ENCODE data around the gene TUBB4B. TPM values are rescaled to one million over a fixed set of nuclear protein-coding genes. Genes with fewer than 3 reads are reported as not detected.

TUBB4B gene
- total and polyA plus RNA-seq, 2 experiments from 2014 or later: 159 to 373 TPM

- Histone ChIP-seq H3K9me3 (ENCODE audit: low read depth) (no peaks in the 10 kb centered on the region), H2AFZ (no peak overlapping the region), H4K20me1 (ENCODE audit: insufficient read depth) (no peaks in the 10 kb centered on the region), H3K27me3 (replicated peaks; ENCODE audit: insufficient read depth) (no peaks in the 10 kb centered on the region), H3K27ac (no peak overlapping the region), H3K36me3 (ENCODE audit: low read depth) (no peaks in the 10 kb centered on the region), H3K9me2 (ENCODE audit: insufficient read depth) (no peaks in the 10 kb centered on the region), H3K9ac (no peak overlapping the region; the same call in 1 of the 2 replicates), H3K4me3 (peak overlapping the region; percentile 78), H3K4me1 (ENCODE audit: insufficient read depth) (peaks cover 8% of the 10 kb centered on the region), H3K79me2 (ENCODE audit: insufficient read depth) (no peaks in the 10 kb centered on the region), H3K4me2 (ENCODE audit: unreplicated experiment) (peak overlapping the region; percentile 86), H3F3A (ENCODE audit: insufficient read depth) (no peaks in the 10 kb centered on the region)
- no peak for TF ChIP-seq EZH2phosphoT487 (IDR thresholded peaks at IDR 0.05; ENCODE audit: insufficient read depth, low read depth)
- TF ChIP-seq EZH2 (IDR thresholded peaks at IDR 0.05; ENCODE audit: insufficient read depth, poor library complexity, severe bottlenecking): no peak
- WGBS, 2 experiments (ENCODE audit: low coverage in 1 of 2, low lambda C conversion rate in 2 of 2, missing lambda C conversion rate in 2 of 2): 56 to 65% methylated on average over 108 to 139 of the region's 139 CpGs
- in situ Hi-C loops (cut with MboI): no loop called here
- no peak for DNase-seq
These were observed 37.9 kb downstream of the TUBB4B start for GRCh38 chr9:137278721-137279711.

GRCh38 chr9:137279741-137280473 is 38.8 kb downstream of the TUBB4B start:
- H2AFZ ChIP-seq: no peak overlapping the region
- WGBS, 2 experiments (ENCODE audit: low coverage in 1 of 2, low lambda C conversion rate in 2 of 2, missing lambda C conversion rate in 2 of 2): 62 to 64% methylated on average over 16 to 41 of the region's 41 CpGs
- in situ Hi-C loops (cut with MboI): loop anchor here (10.0 kb wide), 1 partner anchor 245 kb away; no protein-coding TSS in a partner anchor
- no peaks in the 10 kb centered on the region for H4K20me1 ChIP-seq (ENCODE audit: insufficient read depth)
- H3K79me2 ChIP-seq (ENCODE audit: insufficient read depth): no peaks in the 10 kb centered on the region
- TF ChIP-seq EZH2phosphoT487 (IDR thresholded peaks at IDR 0.05; ENCODE audit: insufficient read depth, low read depth) (no peak), EZH2 (IDR thresholded peaks at IDR 0.05; ENCODE audit: insufficient read depth, poor library complexity, severe bottlenecking) (no peak)
- H3K27ac ChIP-seq: no peak overlapping the region
- no peaks in the 10 kb centered on the region for H3K9me2 ChIP-seq (ENCODE audit: insufficient read depth)
- H3K4me2 ChIP-seq (ENCODE audit: unreplicated experiment): no peak overlapping the region
- H3K36me3 ChIP-seq (ENCODE audit: low read depth): no peaks in the 10 kb centered on the region
- H3K9me3 ChIP-seq (ENCODE audit: low read depth): no peaks in the 10 kb centered on the region
- H3F3A ChIP-seq (ENCODE audit: insufficient read depth): no peaks in the 10 kb centered on the region
- H3K9ac ChIP-seq: no peak overlapping the region
- peaks cover 8% of the 10 kb centered on the region for H3K4me1 ChIP-seq (ENCODE audit: insufficient read depth)
- H3K4me3 ChIP-seq: no peak overlapping the region
- no peaks in the 10 kb centered on the region for H3K27me3 ChIP-seq (replicated peaks; ENCODE audit: insufficient read depth)
- no peak for DNase-seq

DNA sequence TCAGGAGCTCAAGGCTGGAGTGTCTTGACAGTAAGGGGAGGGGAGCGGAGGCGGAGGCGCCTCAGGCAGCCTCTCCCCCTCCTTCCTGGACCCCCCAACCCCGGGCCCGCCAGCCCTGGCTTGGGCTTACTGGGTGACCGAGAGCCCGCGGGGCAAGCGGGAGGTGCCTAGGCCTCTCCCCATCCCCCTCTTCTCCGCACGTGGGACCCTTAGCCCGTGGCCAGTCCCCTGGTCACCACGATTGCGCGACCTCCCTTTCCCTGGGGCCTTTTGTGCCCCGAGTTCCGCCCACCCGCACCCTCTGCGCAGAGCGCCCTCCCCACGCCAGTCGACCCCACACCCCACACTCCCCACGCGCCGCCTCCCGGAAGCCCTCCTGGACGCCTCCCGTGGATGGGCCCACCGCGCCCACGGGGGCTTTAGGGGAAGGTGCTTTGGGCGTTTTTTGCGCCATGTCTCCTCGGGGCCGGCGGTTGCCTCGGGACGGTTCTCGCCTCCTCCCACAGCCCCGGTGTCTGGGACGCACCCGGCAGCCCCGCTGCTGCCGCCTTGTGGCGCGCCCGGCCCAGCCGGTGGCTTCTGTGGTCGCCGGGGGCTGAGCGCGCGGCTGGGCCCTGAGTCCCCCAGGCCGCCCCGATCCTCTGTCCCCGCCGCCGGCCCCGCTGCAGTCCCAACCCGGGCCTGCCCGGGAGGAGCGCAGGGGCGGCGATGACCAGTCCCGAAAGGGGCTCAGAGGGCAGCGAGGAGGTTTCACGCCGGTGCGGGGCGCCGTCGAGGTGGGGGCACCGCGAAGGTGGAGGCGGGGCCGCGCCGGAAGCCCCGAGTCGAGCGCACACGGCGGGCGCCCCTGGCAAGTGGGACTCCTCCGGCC is 39.6 kb downstream of the TUBB4B start:
- Histone ChIP-seq H4K20me1 (ENCODE audit: insufficient read depth) (no peaks in the 10 kb centered on the region), H3K4me3 (0 out of 2 replicates have a peak overlapping the region, but pooled peaks have one; percentile 25), H3K9me3 (ENCODE audit: low read depth) (no peaks in the 10 kb centered on the region), H3K4me2 (ENCODE audit: unreplicated experiment) (peak overlapping the region; percentile 49), H3K27me3 (replicated peaks; ENCODE audit: insufficient read depth) (no peaks in the 10 kb centered on the region), H3K36me3 (ENCODE audit: low read depth) (no peaks in the 10 kb centered on the region), H3F3A (ENCODE audit: insufficient read depth) (0 out of 2 replicates have a peak, but pooled peaks cover under 1% of the 10 kb centered on the region), H3K27ac (no peak overlapping the region), H3K9me2 (ENCODE audit: insufficient read depth) (no peaks in the 10 kb centered on the region), H3K9ac (no peak overlapping the region), H3K79me2 (ENCODE audit: insufficient read depth) (no peaks in the 10 kb centered on the region), H3K4me1 (ENCODE audit: insufficient read depth) (peaks cover 8% of the 10 kb centered on the region), H2AFZ (no peak overlapping the region)
- DNase-seq: peak; percentile 59
- TF ChIP-seq EZH2phosphoT487 (IDR thresholded peaks at IDR 0.05; ENCODE audit: insufficient read depth, low read depth) (no peak), EZH2 (IDR thresholded peaks at IDR 0.05; ENCODE audit: insufficient read depth, poor library complexity, severe bottlenecking) (no peak)
- in situ Hi-C loops (cut with MboI): loop anchor here (10.0 kb wide), 1 partner anchor 244 kb away; no protein-coding TSS in a partner anchor
- WGBS, 2 experiments (ENCODE audit: low coverage in 1 of 2, low lambda C conversion rate in 2 of 2, missing lambda C conversion rate in 2 of 2): 43% methylated on average over 39 to 76 of the region's 85 CpGs
